Transverse colon (tissue), 4 donors: Measurements from ENCODE around the gene TFRC. TPM values are rescaled to one million over a fixed set of nuclear protein-coding genes. Genes with fewer than 3 reads are reported as not detected.
"Not testable (repeated sequence)": the region's sequence is repeated elsewhere in the genome, so short reads cannot be mapped to it uniquely, and the experiment has no call there.

Source experiments
- DNase-seq: peaks from one replicate; pipeline ENCODE4 v3.0.0-alpha.2; 2019
- H3K27ac ChIP-seq, 4 donors: fragments of 200-600 bp; sonication (generic); 2 replicates each; pipeline ENCODE4 v1.5.1; 2016 to 2018; ENCODE audit warnings: inconsistent platforms in 4 of 4
- H3K27me3 ChIP-seq: fragments of 200-600 bp; sonication (generic); 2 replicates; pipeline ENCODE4 v1.5.1; 2017; ENCODE audit warnings: inconsistent platforms
- H3K36me3 ChIP-seq, 4 donors: fragments of 200-600 bp; sonication (generic); 2 replicates each; pipeline ENCODE4 v1.5.1; 2017 to 2019; ENCODE audit warnings: inconsistent platforms in 4 of 4
- H3K4me1 ChIP-seq, 4 donors: fragments of 200-600 bp; sonication (generic); 2 replicates each; pipeline ENCODE4 v1.5.1; 2017 to 2020; ENCODE audit warnings: inconsistent platforms in 4 of 4
- H3K4me3 ChIP-seq, 4 donors: fragments of 200-600 bp; sonication (generic); 1 replicate in 1 of 4; 2 replicates in 3 of 4; pipeline versions ENCODE4 v1.5.1 to v1.6.1; 2017 to 2019; ENCODE audit warnings: inconsistent platforms in 4 of 4
- H3K9me3 ChIP-seq, 2 donors: fragments of 200-600 bp; sonication (generic); 2 replicates each; pipeline ENCODE4 v1.5.1; 2017 to 2019; ENCODE audit warnings: inconsistent platforms in 2 of 2
- CTCF ChIP-seq, 5 experiments: fragments of 200-600 bp in 3 of 5; fragments of 450-650 bp in 2 of 5; sonication (generic) in 3 of 5; IDR thresholded peaks; 1 replicate in 2 of 5; 2 replicates in 3 of 5; pipeline ENCODE4 v1.5.1; 2016 to 2017; ENCODE audit warnings: antibody characterized with exemption in 5 of 5, inconsistent platforms in 3 of 5, mild to moderate bottlenecking in 2 of 5, moderate library complexity in 1 of 5
- EP300 ChIP-seq: sonication (generic); formaldehyde crosslinking; IDR thresholded peaks from one replicate; pipeline ENCODE4 v1.6.1; 2017; ENCODE audit warnings: antibody characterized with exemption, low read depth
- POLR2A ChIP-seq: fragments of 450-650 bp; IDR thresholded peaks from one replicate; pipeline ENCODE4 v1.6.1; 2016; ENCODE audit warnings: antibody characterized with exemption, mild to moderate bottlenecking, moderate library complexity
- POLR2AphosphoS5 ChIP-seq, 3 donors: sonication (generic); formaldehyde crosslinking; IDR thresholded peaks; one replicate each; pipeline ENCODE4 v1.6.1; 2016; ENCODE audit warnings: antibody characterized with exemption in 3 of 3
- WGBS, 2 donors: methylation state at CpG; one replicate each; pipeline ENCODE4 v1.1.5; 2018; ENCODE audit warnings: low coverage in 1 of 2; 5-methylcytosine and 5-hydroxymethylcytosine counted together
- in situ Hi-C, 4 donors: fragments of 200-750 bp; cut with MboI; loops; one replicate each; pipeline versions ENCODE4 v1.15.0 to v1.15.1; 2017; ENCODE audit warnings: low sequenced_read_pairs in 3 of 4, low pct_ligation_motif_present in 1 of 4, low pct_unique_long_range_greater_than_20kb in 1 of 4
- intact Hi-C: fragments of 100-400 bp; cut with DNase I; formaldehyde crosslinking; loops from one replicate; pipeline ENCODE4 v1.15.1; 2023; ENCODE audit warnings: low total_unique reads
- total RNA-seq, 4 donors: library from RNA; depleted of rRNA; stranded (reverse); fragments of >200 nt; gene quantifications; one replicate each; pipeline ENCODE4 v1.1.0, GENCODE V29; 2016

Gene TFRC
- total RNA-seq, 4 donors from 2014 or later = 117 to 404 (median 181) TPM

GRCh38 chr3:196073255-196073753, 8.6 kb downstream of the TFRC start:
- WGBS, 2 donors = 25 to 32% methylated on average over 4 to 6 of the region's 6 CpGs
- peaks cover 0 to 7% (median 3%) of the 10 kb centered on the region in 4 donors for H3K4me1 ChIP-seq
- H3K36me3 ChIP-seq = peaks cover 0 to 60% (median 29%) of the 10 kb centered on the region in 4 donors
- in situ Hi-C loops = loop anchor here in 2 of 4 donors (5.0 to 10.0 kb wide), 2 partner anchors 121 to 124 kb away; no protein-coding TSS in a partner anchor
- intact Hi-C loops = loop anchor here (5.0 kb wide), 1 partner anchor 119 kb away; no protein-coding TSS in a partner anchor
- peak; percentile 70 for DNase-seq
- no peaks in the 10 kb centered on the region for H3K27me3 ChIP-seq
- H3K4me3 ChIP-seq = no peak overlapping the region
- no peak for TF ChIP-seq POLR2AphosphoS5 (IDR thresholded peaks at IDR 0.05)
- TF ChIP-seq CTCF (IDR thresholded peaks at IDR 0.05) = peak; percentile 66 to 84 (median 71)
- no peaks in the 10 kb centered on the region for H3K9me3 ChIP-seq
- no peak overlapping the region for H3K27ac ChIP-seq

GRCh38 chr3:196072313-196072712, 9.6 kb downstream of the TFRC start:
- in situ Hi-C loops = loop anchor here in 2 of 4 donors (5.0 to 10.0 kb wide), 2 partner anchors 122 to 125 kb away; no protein-coding TSS in a partner anchor
- no peak for DNase-seq
- Histone ChIP-seq H3K4me1 (peaks cover 0 to 11% (median 0%) of the 10 kb centered on the region in 4 donors), H3K27me3 (no peaks in the 10 kb centered on the region), H3K36me3 (peaks cover 0 to 70% (median 34%) of the 10 kb centered on the region in 4 donors), H3K9me3 (no peaks in the 10 kb centered on the region), H3K4me3 (no peak overlapping the region), H3K27ac (no peak overlapping the region)
- WGBS, 2 donors = 95 to 100% methylated on average over 1 of the region's 1 CpG
- TF ChIP-seq EP300 (no peak), POLR2AphosphoS5 (IDR thresholded peaks at IDR 0.05) (no peak), POLR2A (no peak), CTCF (IDR thresholded peaks at IDR 0.05) (no peak)
- intact Hi-C loops = loop anchor here (5.0 kb wide), 1 partner anchor 120 kb away; no protein-coding TSS in a partner anchor

GRCh38 chr3:196068812-196069211, 13.1 kb downstream of the TFRC start:
- H3K4me3 ChIP-seq, H3K9me3 ChIP-seq, H3K27me3 ChIP-seq, in situ Hi-C loops, H3K27ac ChIP-seq, DNase-seq, intact Hi-C loops: not testable (repeated sequence)
- peaks cover 0 to 18% (median 0%) of the 10 kb centered on the region in 4 donors for H3K4me1 ChIP-seq
- WGBS, 2 donors = 80 to 90% methylated on average over 1 to 4 of the region's 4 CpGs
- H3K36me3 ChIP-seq = peaks cover 0 to 90% (median 40%) of the 10 kb centered on the region in 4 donors

GRCh38 chr3:196067439-196067838, 14.5 kb downstream of the TFRC start:
- Histone ChIP-seq H3K36me3 (peaks cover 0 to 95% (median 43%) of the 10 kb centered on the region in 4 donors), H3K4me3 (no peak overlapping the region)

More at GRCh38 chr3:196067439-196067838, 14.5 kb downstream of the TFRC start:
- H3K4me1 ChIP-seq = peaks cover 0 to 12% (median 0%) of the 10 kb centered on the region in 4 donors
- TF ChIP-seq POLR2AphosphoS5 (IDR thresholded peaks at IDR 0.05) = no peak
- TF ChIP-seq EP300 = no peak
- no peak for TF ChIP-seq POLR2A
- no peak for TF ChIP-seq CTCF (IDR thresholded peaks at IDR 0.05)
- H3K9me3 ChIP-seq = no peaks in the 10 kb centered on the region
- H3K27me3 ChIP-seq = no peaks in the 10 kb centered on the region
- intact Hi-C loops = no loop called here
- in situ Hi-C loops = no loop called here
- no peak overlapping the region for H3K27ac ChIP-seq
- WGBS, 2 donors = 62 to 69% methylated on average over 3 of the region's 3 CpGs
- DNase-seq = no peak
